Activated T-cell treated with anti-CD3 and anti-CD28 coated beads for 1 hour (primary cell): ENCODE results near the gene ADNP.
"Not testable (repeated sequence)": the region's sequence is repeated elsewhere in the genome, so short reads cannot be mapped to it uniquely, and the experiment has no call there.

Experiments
- DNase-seq: peaks from one replicate; pipeline ENCODE4 v3.0.0-alpha.2; 2020; ENCODE audit warnings: low read depth

The ADNP gene

GRCh38 chr20:50931306-50932015 lies at the start of gene ADNP:
TSS of gene ADNP (minus strand) at chr20:50931437. CDS start at chr20:50903996, 27,441 bp downstream.
- DNase-seq = peak; percentile 81

- DNase-seq = no peak
Measured at GRCh38 chr20:50980071-50980681, 48.9 kb upstream of the ADNP start.

GRCh38 chr20:50978533-50978932 lies 47.3 kb upstream of the ADNP start:
- DNase-seq = not testable (repeated sequence)

GRCh38 chr20:50977066-50978021 lies 46.1 kb upstream of the ADNP start:
- no peak for DNase-seq

GRCh38 chr20:50975701-50976330 lies 44.6 kb upstream of the ADNP start:
- DNase-seq = no peak

GRCh38 chr20:50969912-50970311 lies 38.7 kb upstream of the ADNP start:
- DNase-seq = no peak

- no peak for DNase-seq
Measured at GRCh38 chr20:50969435-50969834, 38.2 kb upstream of the ADNP start.

- DNase-seq = no peak
Measured at GRCh38 chr20:50968289-50968688, 37.1 kb upstream of the ADNP start.

- no peak for DNase-seq
Measured at GRCh38 chr20:50967586-50967985, 36.3 kb upstream of the ADNP start.

- DNase-seq = no peak
Measured at GRCh38 chr20:50959543-50960126, 28.4 kb upstream of the ADNP start.

- peak; percentile 64 for DNase-seq
Measured at GRCh38 chr20:50958615-50959542, 27.6 kb upstream of the ADNP start, which contains the start of gene MOCS3. TSS of gene MOCS3 (plus strand) at chr20:50958818. CDS start at chr20:50958843, 25 bp downstream.

GRCh38 chr20:50957798-50958614 lies 26.8 kb upstream of the ADNP start, which contains the start of gene DPM1:
TSS of gene DPM1 (minus strand) at chr20:50958532. CDS start at chr20:50958523, 9 bp downstream.
- peak; percentile 80 for DNase-seq

- no peak for DNase-seq
Measured at GRCh38 chr20:50957276-50957675, 26.0 kb upstream of the ADNP start.

- DNase-seq = no peak
Measured at GRCh38 chr20:50953821-50954220, 22.6 kb upstream of the ADNP start.

GRCh38 chr20:50953196-50953595 lies 22.0 kb upstream of the ADNP start:
- no peak for DNase-seq

- DNase-seq = no peak
Measured at GRCh38 chr20:50948132-50948785, 17.0 kb upstream of the ADNP start.

- no peak for DNase-seq
Measured at GRCh38 chr20:50943069-50943468, 11.8 kb upstream of the ADNP start.

GRCh38 chr20:50933589-50933988 lies 2.4 kb upstream of the ADNP start:
- no peak for DNase-seq

- no peak for DNase-seq
Measured at GRCh38 chr20:50932691-50933280, 1.5 kb upstream of the ADNP start.
